Breast epithelium (tissue), 4 donors: ENCODE results near the gene TNS4. TPM values are rescaled to one million over a fixed set of nuclear protein-coding genes. Genes with fewer than 3 reads are reported as not detected.

Experiments used
- DNase-seq, 2 donors: peaks; one replicate each; pipeline ENCODE4 v3.0.0-alpha.2; 2019; ENCODE audit warnings: low spot score in 2 of 2
- H3K27ac ChIP-seq, 2 donors: fragments of 200-600 bp; sonication (generic) in 1 of 2; one replicate each; pipeline ENCODE4 v1.5.1; 2016 to 2019; ENCODE audit warnings: mild to moderate bottlenecking in 1 of 2
- H3K27me3 ChIP-seq, 2 donors: fragments of 200-600 bp; sonication (generic) in 1 of 2; one replicate each; pipeline versions ENCODE4 v1.5.1 to v1.6.0; 2017 to 2019; ENCODE audit warnings: control low read depth in 1 of 2, mild to moderate bottlenecking in 1 of 2
- H3K36me3 ChIP-seq: fragments of 200-600 bp; one replicate; pipeline ENCODE4 v1.5.1; 2019
- H3K4me1 ChIP-seq, 2 donors: fragments of 200-600 bp; sonication (generic); one replicate each; pipeline ENCODE4 v1.5.1; 2016 to 2019; ENCODE audit warnings: control low read depth in 1 of 2
- H3K4me3 ChIP-seq, 3 donors: fragments of 200-600 bp; sonication (generic); 1 replicate in 2 of 3; 2 replicates in 1 of 3; pipeline ENCODE4 v1.5.1; 2016 to 2019; ENCODE audit warnings: mild to moderate bottlenecking in 3 of 3, moderate library complexity in 2 of 3
- H3K9me3 ChIP-seq, 2 donors: fragments of 200-600 bp; sonication (generic) in 1 of 2; one replicate each; pipeline ENCODE4 v1.5.1; 2016 to 2019; ENCODE audit warnings: control low read depth in 1 of 2
- CTCF ChIP-seq, 3 donors: fragments of 450-650 bp; IDR thresholded peaks; one replicate each; pipeline ENCODE4 v1.5.1; 2016 to 2017; ENCODE audit warnings: antibody characterized with exemption in 3 of 3, mild to moderate bottlenecking in 3 of 3, moderate library complexity in 3 of 3
- POLR2A ChIP-seq: fragments of 450-650 bp; IDR thresholded peaks from one replicate; pipeline ENCODE4 v1.6.1; 2016; ENCODE audit warnings: antibody characterized with exemption, mild to moderate bottlenecking, moderate library complexity
- POLR2AphosphoS5 ChIP-seq, 3 donors: sonication (generic); formaldehyde crosslinking; IDR thresholded peaks; one replicate each; pipeline ENCODE4 v1.6.1; 2017; ENCODE audit warnings: antibody characterized with exemption in 3 of 3
- intact Hi-C: fragments of 100-400 bp; cut with DNase I; formaldehyde crosslinking; loops from one replicate; pipeline ENCODE4 v1.15.1; 2023; ENCODE audit warnings: low total_unique reads
- total RNA-seq, 3 donors: library from RNA; depleted of rRNA; stranded (reverse); fragments of >200 nt; gene quantifications; one replicate each; pipeline ENCODE4 v1.1.0, GENCODE V29; 2016

TNS4 gene
- total RNA-seq, 3 donors from 2014 or later, result 30.5 to 52.2 TPM; not detected in 1

DNA sequence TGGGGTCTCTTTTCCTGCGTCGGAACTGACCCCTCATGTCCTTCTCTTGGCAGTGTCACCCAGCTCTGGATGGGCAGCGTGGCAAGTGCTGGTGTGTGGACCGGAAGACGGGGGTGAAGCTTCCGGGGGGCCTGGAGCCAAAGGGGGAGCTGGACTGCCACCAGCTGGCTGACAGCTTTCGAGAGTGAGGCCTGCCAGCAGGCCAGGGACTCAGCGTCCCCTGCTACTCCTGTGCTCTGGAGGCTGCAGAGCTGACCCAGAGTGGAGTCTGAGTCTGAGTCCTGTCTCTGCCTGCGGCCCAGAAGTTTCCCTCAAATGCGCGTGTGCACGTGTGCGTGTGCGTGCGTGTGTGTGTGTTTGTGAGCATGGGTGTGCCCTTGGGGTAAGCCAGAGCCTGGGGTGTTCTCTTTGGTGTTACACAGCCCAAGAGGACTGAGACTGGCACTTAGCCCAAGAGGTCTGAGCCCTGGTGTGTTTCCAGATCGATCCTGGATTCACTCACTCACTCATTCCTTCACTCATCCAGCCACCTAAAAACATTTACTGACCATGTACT lies 44.9 kb downstream of the TNS4 start:
- intact Hi-C loops, result no loop called here
- DNase-seq, result no peak
- TF ChIP-seq CTCF (IDR thresholded peaks at IDR 0.05) (no peak), POLR2A (no peak), POLR2AphosphoS5 (IDR thresholded peaks at IDR 0.05) (peak in 1 of 3 donors; percentile 11)
- peaks cover 4 to 10% of the 10 kb centered on the region in 2 donors for H3K4me1 ChIP-seq
- no peaks in the 10 kb centered on the region for H3K9me3 ChIP-seq
- peak overlapping the region; percentile 48 to 80 for H3K27ac ChIP-seq
- no peaks in the 10 kb centered on the region for H3K27me3 ChIP-seq
- H3K4me3 ChIP-seq, result peak overlapping the region in 1 of 3 donors; percentile 3
- peaks cover 15% of the 10 kb centered on the region for H3K36me3 ChIP-seq

GRCh38 chr17:40454613-40454995 lies 46.8 kb downstream of the TNS4 start:
- Histone ChIP-seq H3K27ac (peak overlapping the region; percentile 86 to 94), H3K27me3 (no peaks in the 10 kb centered on the region), H3K9me3 (no peaks in the 10 kb centered on the region), H3K36me3 (peaks cover 15% of the 10 kb centered on the region), H3K4me1 (peaks cover 9 to 10% of the 10 kb centered on the region in 2 donors), H3K4me3 (no peak overlapping the region)
- intact Hi-C loops, result loop anchor here (1.0 kb wide), 1 partner anchor 43 kb away; no protein-coding TSS in a partner anchor
- no peak for TF ChIP-seq POLR2A
- TF ChIP-seq CTCF (IDR thresholded peaks at IDR 0.05), result no peak
- TF ChIP-seq POLR2AphosphoS5 (IDR thresholded peaks at IDR 0.05), result no peak
- DNase-seq, result no peak

GRCh38 chr17:40453881-40454612 lies 47.4 kb downstream of the TNS4 start:
- H3K4me1 ChIP-seq, result peaks cover 7 to 10% of the 10 kb centered on the region in 2 donors
- no peak overlapping the region for H3K4me3 ChIP-seq
- intact Hi-C loops, result loop anchor here (1.0 kb wide), 1 partner anchor 43 kb away; no protein-coding TSS in a partner anchor
- H3K27me3 ChIP-seq, result no peaks in the 10 kb centered on the region
- H3K36me3 ChIP-seq, result peaks cover 15% of the 10 kb centered on the region
- no peaks in the 10 kb centered on the region for H3K9me3 ChIP-seq
- H3K27ac ChIP-seq, result peak overlapping the region; percentile 86 to 94
- no peak for TF ChIP-seq CTCF (IDR thresholded peaks at IDR 0.05)
- TF ChIP-seq POLR2A, result no peak
- no peak for TF ChIP-seq POLR2AphosphoS5 (IDR thresholded peaks at IDR 0.05)
- no peak for DNase-seq

DNA sequence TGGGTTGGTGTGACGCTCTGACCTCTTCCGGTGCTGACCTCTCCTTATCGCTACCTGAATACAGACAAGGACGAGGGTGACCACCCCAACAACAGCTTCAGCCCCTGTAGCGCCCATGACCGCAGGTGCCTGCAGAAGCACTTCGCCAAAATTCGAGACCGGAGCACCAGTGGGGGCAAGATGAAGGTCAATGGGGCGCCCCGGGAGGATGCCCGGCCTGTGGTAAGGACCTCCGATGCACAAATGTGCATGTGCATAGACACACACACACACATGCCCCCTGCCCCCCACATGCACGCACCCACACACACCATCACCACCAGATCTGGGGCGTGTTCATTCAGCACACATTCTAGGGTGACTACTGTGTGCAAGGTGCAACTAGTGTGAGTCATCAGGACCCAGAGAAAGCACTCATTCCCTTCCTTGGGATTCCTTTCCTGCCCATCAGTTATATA lies 48.5 kb downstream of the TNS4 start:
- intact Hi-C loops, result no loop called here
- peak overlapping the region in 1 of 3 donors; percentile 23 for H3K4me3 ChIP-seq
- H3K27me3 ChIP-seq, result no peaks in the 10 kb centered on the region
- DNase-seq, result no peak
- peaks cover 15% of the 10 kb centered on the region for H3K36me3 ChIP-seq
- H3K27ac ChIP-seq, result peak overlapping the region; percentile 86 to 94
- H3K9me3 ChIP-seq, result no peaks in the 10 kb centered on the region
- peaks cover 17 to 18% of the 10 kb centered on the region in 2 donors for H3K4me1 ChIP-seq
- TF ChIP-seq POLR2A (no peak), CTCF (IDR thresholded peaks at IDR 0.05) (no peak), POLR2AphosphoS5 (IDR thresholded peaks at IDR 0.05) (no peak)

DNA sequence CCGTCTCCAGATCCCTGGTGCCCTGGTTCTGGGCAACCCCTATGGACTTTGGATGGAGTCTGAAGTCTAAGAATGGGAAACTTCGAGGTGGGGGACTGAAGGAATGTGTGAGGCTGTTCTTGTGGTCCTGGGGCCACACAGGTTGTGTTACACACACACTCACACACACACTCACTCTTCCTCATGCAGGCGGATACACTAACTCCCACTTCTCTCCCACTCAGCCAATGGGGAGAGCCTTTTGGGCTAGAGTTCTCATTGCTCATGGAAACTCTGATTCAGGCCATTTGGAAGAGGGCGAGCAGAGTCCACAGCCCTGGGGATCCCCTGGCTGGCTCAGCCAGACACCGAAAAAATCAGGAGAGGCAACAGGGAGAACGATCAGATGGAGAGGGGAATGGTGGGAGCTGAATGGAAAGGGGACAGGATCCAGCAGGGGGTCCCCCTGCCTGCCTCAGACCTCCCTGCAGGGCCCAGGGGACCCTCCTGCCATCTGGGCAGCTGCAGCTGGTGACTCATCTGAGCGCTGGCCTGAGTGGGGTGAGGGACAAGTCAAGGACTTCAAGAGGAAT lies 49.1 kb downstream of the TNS4 start:
- H3K4me3 ChIP-seq, result peak overlapping the region in 1 of 3 donors; percentile 23
- H3K4me1 ChIP-seq, result peaks cover 20 to 24% of the 10 kb centered on the region in 2 donors
- intact Hi-C loops, result no loop called here
- peaks cover 15% of the 10 kb centered on the region for H3K36me3 ChIP-seq
- no peak for TF ChIP-seq CTCF (IDR thresholded peaks at IDR 0.05)
- peak in 2 of 3 donors; percentile 19 to 35 for TF ChIP-seq POLR2AphosphoS5 (IDR thresholded peaks at IDR 0.05)
- no peak for TF ChIP-seq POLR2A
- no peaks in the 10 kb centered on the region for H3K27me3 ChIP-seq
- no peaks in the 10 kb centered on the region for H3K9me3 ChIP-seq
- no peak for DNase-seq
- peak overlapping the region; percentile 86 to 94 for H3K27ac ChIP-seq
